Measurements from ENCODE around the gene PHAX. TPM values are rescaled to one million over a fixed set of nuclear protein-coding genes. Genes with fewer than 3 reads are reported as not detected.
"Not testable (repeated sequence)": the region's sequence is repeated elsewhere in the genome, so short reads cannot be mapped to it uniquely, and the experiment has no call there.

PHAX gene
- polyA plus RNA-seq, 5 donors: 48.4 to 73.5 (median 67.1) TPM

GRCh38 chr5:126599499-126599898 is 1.2 kb upstream of the PHAX start:
- DNase-seq: no peak

- not testable (repeated sequence) for DNase-seq
Observed at GRCh38 chr5:126599971-126600630, 646 bp upstream of the PHAX start.

DNA sequence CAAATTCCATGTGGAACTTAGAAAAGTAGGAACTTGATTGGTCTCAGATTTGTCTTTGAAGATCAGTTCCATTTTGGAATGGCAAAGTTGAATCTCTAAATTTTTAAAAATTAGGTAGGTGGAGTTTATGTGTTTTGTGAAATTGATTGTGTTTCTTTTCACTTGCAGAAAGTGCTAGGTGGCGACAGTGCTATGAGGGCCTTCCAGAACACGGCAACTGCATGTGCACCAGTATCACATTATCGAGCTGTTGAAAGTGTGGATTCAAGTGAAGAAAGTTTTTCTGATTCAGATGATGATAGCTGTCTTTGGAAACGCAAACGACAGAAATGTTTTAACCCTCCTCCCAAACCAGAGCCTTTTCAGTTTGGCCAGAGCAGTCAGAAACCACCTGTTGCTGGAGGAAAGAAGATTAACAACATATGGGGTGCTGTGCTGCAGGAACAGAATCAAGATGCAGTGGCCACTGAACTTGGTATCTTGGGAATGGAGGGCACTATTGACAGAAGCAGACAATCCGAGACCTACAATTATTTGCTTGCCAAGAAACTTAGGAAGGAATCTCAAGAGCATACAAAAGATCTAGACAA is 2.8 kb downstream of the PHAX start:
- DNase-seq: no peak

DNA sequence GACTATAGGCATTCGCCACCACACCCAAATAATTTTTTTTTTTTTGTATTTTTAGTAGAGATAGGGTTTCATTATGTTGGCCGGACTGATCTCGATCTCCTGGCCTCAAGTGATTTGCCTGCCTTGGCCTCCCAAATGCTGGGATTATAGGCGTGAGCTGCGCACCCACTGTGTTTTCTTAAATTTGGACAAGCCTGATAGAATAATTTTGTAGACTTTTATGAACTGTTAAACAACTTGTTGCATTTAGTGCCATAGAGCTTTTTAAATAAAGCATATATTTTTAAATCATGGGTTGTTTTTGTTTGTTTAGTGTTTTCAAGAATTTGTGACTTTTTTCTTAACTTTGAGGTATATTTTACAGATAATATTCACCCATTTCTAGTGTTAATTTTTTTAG is 4.8 kb downstream of the PHAX start:
- no peak for DNase-seq

- DNase-seq: no peak
Observed at GRCh38 chr5:126610160-126610559, 9.4 kb downstream of the PHAX start.

DNA sequence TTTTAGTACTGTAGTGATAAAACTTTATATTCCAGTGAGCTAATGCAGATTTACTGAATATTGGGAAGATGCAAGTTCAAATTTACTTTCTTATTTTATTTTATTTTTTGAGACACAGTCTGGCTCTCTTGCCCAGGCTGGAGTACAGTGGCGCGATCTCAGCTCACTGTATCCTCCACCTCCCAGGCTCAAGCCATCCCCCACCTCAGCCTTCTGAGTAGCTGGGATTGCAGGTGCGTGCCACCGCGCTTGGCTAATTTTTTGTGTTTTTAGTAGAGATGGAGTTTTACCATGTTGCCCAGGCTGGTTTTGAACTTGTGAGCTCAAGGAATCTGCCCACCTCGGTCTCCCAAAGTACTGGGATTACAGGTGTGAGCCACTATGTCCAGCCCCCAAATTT is 9.9 kb downstream of the PHAX start:
- DNase-seq: no peak

DNA sequence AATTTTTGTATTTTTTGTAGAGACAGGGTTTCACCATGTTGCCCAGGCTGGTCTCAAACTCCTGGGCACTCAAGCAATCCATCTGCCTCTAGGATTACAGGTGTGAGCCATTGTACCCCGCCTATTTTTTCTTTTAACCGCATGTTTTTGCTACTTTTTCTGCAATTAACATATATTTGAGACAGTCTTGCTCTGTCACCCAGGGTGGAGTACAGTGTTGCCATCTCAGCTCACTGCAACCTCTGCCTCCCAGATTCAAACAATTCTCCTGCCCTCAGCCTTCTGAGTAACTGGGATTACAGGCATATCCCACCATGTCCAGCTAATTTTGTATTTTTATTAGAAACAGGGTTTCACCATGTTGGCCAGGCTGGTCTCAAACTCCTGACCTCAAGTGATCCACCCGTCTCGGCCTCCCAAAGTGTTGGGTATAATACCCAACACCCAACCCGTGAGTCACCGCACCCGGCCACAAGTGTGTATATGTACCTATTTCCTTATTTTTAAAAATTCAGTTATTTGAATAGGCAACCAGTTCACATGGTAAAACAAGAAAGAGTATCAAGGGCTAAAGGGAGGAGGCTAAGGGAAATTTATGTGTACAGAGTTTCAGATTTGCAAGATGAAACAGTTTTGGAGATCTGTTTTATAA is 13.3 kb downstream of the PHAX start:
- DNase-seq: no peak

DNA sequence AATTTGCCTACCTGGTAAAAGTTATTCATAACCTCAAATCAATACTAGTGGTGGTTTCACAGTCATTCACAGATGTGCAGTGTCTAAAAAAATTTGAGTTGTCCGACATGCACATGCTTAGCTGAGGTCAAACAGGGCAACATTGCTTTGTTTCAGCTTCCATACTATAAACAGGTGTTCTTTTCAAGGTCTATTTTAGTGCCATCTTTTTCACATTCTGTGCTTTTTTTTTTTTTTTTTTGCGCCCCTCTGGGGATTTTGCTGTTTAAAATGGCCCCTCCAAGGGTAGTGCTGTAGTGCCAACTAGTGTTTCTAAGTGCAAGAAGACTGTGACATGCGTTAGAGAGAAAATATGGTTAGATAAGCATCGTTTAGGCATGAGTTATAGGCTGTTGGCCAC is 14.5 kb downstream of the PHAX start:
- no peak for DNase-seq

- DNase-seq: not testable (repeated sequence)
Observed at GRCh38 chr5:126617603-126618002, 16.9 kb downstream of the PHAX start.

GRCh38 chr5:126619781-126620180 is 19.0 kb downstream of the PHAX start:
- DNase-seq: no peak

GRCh38 chr5:126624534-126624933 is 23.8 kb downstream of the PHAX start:
- DNase-seq: no peak

GRCh38 chr5:126628102-126628501 is 27.4 kb downstream of the PHAX start:
- DNase-seq: no peak

DNA sequence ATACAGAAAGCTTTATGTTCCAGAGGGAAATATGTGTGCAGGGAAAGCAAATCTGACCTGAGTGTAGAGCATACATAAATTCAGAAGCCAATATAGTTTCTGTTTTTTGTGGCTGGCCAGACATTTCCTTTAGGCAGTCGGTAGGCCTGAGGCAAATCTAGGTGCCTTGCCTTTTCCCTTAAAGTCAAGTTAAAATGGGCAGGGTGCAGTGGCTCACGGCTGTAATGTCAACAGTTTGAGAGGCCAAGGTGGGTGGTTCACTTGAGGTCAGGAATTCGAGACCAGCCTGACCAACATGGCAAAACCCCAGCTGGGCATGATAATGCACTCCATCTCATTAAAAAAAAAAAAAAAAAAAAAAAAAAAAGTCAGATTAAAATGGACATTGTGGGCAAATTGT is 31.2 kb downstream of the PHAX start:
- no peak for DNase-seq

DNA sequence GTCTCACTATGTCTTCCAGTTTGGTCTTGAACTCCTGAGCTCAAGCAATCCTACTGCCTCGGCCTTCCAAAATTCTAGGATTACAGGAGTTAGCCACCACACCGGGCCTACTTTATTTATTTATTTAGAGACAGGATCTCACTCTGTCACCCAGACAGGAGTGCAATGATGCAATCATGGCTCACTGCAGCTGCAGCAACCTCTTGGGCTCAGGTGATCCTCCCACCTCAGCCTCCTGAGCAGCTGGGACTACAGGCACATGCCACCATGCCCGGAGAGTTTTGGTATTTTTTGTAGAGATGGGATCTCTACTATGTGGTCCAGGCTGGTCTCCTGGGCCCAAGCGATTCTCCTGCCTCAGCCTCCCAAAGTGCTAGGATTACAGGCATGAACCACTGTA is 32.8 kb downstream of the PHAX start:
- no peak for DNase-seq

GRCh38 chr5:126635585-126635984 is 34.8 kb downstream of the PHAX start:
- no peak for DNase-seq

DNA sequence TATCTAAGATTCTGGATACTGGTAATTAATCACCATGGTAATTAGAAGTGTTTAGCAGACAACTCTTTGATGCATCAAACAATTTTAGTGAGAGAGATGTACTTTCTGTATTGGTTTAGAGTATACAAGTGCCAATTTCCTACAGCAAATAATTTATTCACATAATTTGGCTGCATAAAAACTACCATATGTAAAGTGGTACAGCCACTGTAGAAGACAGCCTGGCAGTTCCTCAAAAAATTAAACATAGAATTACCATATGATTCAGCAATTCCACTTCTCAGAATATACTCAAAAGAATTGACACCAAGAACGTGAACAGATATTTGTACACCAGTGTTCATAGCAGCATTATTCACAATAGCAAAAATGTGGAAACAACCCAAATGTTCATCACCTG is 36.2 kb downstream of the PHAX start:
- no peak for DNase-seq

DNA sequence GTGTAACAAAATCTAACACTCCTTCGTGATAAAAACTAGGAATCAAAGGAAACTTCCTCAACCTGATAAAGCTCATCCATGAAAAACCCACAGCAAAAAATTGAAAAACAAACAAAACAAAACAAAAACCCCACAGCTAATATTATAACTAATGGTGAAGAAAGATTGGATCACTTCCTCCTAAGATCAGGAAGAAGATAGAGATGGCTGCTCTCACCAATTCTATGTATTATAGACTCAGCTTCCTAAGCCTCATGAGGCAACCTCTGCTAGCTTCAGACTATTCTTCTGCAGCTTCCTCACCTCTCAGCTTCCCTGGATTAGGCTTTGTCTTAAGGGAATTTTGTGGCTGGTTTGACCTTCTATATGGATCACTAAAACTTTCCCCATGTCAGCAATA is 40.1 kb downstream of the PHAX start:
- no peak for DNase-seq

GRCh38 chr5:126641387-126641786 is 40.6 kb downstream of the PHAX start:
- DNase-seq: no peak

- no peak for DNase-seq
Observed at GRCh38 chr5:126645132-126645531, 44.4 kb downstream of the PHAX start.

DNA sequence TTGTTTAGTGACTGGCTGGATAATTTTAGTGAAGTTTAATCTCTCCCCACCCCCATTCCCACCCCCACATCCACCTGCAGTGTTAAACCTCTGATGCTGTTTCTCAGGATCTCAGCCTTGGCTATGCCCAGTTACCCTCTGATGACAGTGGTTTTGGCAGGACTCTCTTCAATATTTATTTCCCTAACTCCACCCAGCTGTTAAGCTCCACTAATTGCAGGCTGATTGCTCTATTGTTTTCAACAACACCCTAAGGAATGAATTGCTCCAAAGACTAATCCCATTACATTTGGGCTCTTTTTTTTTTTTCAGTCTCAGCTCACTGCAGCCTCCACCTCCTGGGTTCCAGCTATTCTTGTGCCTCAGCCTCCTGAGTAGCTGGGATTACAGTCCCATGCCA is 46.3 kb downstream of the PHAX start:
- no peak for DNase-seq

DNA sequence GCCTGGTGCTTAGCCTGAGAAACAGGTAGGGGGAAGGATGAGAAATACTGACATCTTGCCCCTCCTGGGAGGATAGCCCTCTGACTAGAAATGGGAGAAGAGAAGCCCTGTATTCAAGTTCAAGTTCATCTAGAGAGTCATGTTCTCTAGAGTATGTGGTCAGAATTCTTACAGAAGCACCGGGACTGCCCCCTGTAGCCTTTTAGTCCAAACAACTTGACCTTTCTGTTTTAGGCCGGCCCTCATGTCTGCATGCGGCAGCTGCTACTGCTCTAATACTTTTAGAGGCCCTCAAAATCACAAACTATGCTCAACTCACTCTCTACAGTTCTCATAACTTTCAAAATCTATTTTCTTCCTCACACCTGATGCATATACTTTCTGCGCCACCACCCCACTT is 47.7 kb downstream of the PHAX start:
- DNase-seq: no peak

DNA sequence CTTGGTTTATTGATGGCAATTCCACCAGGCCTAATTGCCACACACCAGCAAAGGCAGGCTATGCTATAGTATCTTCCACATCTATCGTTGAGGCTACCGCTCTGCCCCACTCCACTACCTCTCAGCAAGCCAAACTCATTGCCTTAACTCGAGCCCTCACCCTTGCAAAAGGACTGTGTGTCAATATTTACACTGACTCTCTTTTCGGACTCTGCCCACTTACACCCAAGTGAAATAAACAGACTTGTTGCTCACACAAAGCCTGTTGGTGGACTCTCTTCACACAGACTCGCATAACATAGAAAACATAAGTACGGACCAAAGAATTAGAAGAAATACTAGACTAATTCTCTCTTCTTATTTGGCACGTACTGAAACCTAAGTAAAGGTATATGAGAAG is 48.3 kb downstream of the PHAX start:
- DNase-seq: not testable (repeated sequence)

- not testable (repeated sequence) for DNase-seq
Observed at GRCh38 chr5:126649709-126650108, 49.0 kb downstream of the PHAX start.

DNA sequence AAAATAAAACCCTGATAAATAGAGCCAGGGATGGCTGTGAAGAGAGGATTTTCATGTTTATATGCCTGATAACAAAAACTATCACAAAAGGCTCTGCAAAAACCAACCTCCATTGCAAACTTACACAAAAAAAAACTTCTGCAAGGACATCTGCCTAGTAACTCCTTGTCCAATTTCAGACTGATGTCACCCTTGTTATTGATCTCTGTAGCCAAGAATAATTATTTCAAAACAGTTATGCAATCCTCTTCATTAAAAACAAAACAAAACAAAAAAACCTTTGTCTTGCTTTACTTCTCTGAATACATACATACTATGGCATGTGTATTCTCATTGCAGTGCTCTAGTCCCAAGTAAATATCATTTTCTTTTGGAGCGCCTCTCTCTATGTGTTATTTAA is 49.7 kb downstream of the PHAX start:
- no peak for DNase-seq

All from right lung (tissue), 5 donors.